SW 1271 (cell line): ENCODE measurements around the gene ACSL3.
"Not testable (repeated sequence)": the region's sequence is repeated elsewhere in the genome, so short reads cannot be mapped to it uniquely, and the experiment has no call there.

Experiments used
- DNase-seq, 2 experiments: peaks; one replicate each; lab custom pipeline; 2025; lab: John Stamatoyannopoulos, UW

The ACSL3 gene

GRCh38 chr2:222851956-222852617 is 8.7 kb upstream of the ACSL3 start:
- DNase-seq: no peak

GRCh38 chr2:222854773-222855700 is 5.8 kb upstream of the ACSL3 start:
- DNase-seq: no peak

GRCh38 chr2:222859786-222860612 is 837 bp upstream of the ACSL3 start:
- no peak for DNase-seq

- no peak for DNase-seq
Observed at GRCh38 chr2:222861411-222862105, 722 bp downstream of the ACSL3 start.

- DNase-seq: peak in 1 of 2 experiments; percentile 16
Observed at GRCh38 chr2:222862106-222862908, 1.5 kb downstream of the ACSL3 start.

GRCh38 chr2:222862909-222863544 is 2.2 kb downstream of the ACSL3 start:
- DNase-seq: no peak

GRCh38 chr2:222864296-222864695 is 3.5 kb downstream of the ACSL3 start:
- peak; percentile 12 to 67 for DNase-seq

- DNase-seq: no peak
Observed at GRCh38 chr2:222865301-222865700, 4.5 kb downstream of the ACSL3 start.

GRCh38 chr2:222866358-222866960 is 5.6 kb downstream of the ACSL3 start:
- DNase-seq: no peak

- DNase-seq: not testable (repeated sequence)
Observed at GRCh38 chr2:222868560-222869251, 7.9 kb downstream of the ACSL3 start.

- no peak for DNase-seq
Observed at GRCh38 chr2:222869252-222869560, 8.4 kb downstream of the ACSL3 start.

- no peak for DNase-seq
Observed at GRCh38 chr2:222871291-222871690, 10.5 kb downstream of the ACSL3 start.

- DNase-seq: no peak
Observed at GRCh38 chr2:222872551-222872950, 11.7 kb downstream of the ACSL3 start.

GRCh38 chr2:222875482-222875881 is 14.6 kb downstream of the ACSL3 start:
- DNase-seq: no peak

- DNase-seq: no peak
Observed at GRCh38 chr2:222876947-222877346, 16.1 kb downstream of the ACSL3 start.

- no peak for DNase-seq
Observed at GRCh38 chr2:222877556-222878300, 16.9 kb downstream of the ACSL3 start.

GRCh38 chr2:222878301-222878876 is 17.6 kb downstream of the ACSL3 start:
- no peak for DNase-seq

- peak in 1 of 2 experiments; percentile 41 for DNase-seq
Observed at GRCh38 chr2:222878877-222879603, 18.2 kb downstream of the ACSL3 start.
